Measurements from ENCODE around the gene CYP2W1. TPM values are rescaled to one million over a fixed set of nuclear protein-coding genes. Genes with fewer than 3 reads are reported as not detected.

CYP2W1 gene, protein sequence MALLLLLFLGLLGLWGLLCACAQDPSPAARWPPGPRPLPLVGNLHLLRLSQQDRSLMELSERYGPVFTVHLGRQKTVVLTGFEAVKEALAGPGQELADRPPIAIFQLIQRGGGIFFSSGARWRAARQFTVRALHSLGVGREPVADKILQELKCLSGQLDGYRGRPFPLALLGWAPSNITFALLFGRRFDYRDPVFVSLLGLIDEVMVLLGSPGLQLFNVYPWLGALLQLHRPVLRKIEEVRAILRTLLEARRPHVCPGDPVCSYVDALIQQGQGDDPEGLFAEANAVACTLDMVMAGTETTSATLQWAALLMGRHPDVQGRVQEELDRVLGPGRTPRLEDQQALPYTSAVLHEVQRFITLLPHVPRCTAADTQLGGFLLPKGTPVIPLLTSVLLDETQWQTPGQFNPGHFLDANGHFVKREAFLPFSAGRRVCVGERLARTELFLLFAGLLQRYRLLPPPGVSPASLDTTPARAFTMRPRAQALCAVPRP
- total RNA-seq: 10 to 100 TPM; 11.7 to 31.6 (median 19.3) TPM

DNA sequence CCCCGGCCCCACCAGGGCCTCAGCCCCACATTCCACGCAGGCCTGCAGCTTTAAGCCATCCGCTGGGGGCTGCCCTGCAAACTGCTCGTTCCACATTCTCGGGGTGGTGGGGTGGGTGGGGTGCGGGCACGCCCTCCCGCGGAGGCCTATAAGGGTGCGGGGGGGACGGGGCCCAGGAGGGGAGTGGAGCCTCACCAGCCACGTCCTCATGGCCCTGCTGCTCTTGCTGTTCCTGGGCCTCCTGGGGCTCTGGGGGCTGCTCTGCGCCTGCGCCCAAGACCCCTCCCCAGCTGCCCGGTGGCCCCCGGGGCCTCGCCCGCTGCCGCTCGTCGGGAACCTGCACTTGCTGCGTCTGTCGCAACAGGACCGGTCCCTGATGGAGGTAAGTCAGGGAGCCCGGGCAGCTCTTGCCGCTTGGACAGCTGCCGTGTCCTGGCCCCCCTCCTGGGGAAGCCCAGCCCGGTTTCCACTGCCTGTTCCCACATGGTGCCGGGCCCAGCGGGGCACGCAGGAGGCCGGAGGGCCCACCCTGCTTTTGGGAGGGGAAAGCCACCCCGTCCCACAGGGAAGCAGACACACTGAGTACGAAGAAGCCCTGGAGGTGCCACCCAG, at the start of gene CYP2W1:
TSS of gene CYP2W1 (plus strand) at position 178 of the 612 bp plus-strand sequence. CDS start at position 209, 31 bp downstream.
- H3K4me3 ChIP-seq (ENCODE audit: low read depth, poor library complexity, severe bottlenecking): no peak within 1 kb of the TSS
- TF ChIP-seq POLR2A (IDR thresholded peaks at IDR 0.05): no peak
- TF ChIP-seq, protein P1, sequence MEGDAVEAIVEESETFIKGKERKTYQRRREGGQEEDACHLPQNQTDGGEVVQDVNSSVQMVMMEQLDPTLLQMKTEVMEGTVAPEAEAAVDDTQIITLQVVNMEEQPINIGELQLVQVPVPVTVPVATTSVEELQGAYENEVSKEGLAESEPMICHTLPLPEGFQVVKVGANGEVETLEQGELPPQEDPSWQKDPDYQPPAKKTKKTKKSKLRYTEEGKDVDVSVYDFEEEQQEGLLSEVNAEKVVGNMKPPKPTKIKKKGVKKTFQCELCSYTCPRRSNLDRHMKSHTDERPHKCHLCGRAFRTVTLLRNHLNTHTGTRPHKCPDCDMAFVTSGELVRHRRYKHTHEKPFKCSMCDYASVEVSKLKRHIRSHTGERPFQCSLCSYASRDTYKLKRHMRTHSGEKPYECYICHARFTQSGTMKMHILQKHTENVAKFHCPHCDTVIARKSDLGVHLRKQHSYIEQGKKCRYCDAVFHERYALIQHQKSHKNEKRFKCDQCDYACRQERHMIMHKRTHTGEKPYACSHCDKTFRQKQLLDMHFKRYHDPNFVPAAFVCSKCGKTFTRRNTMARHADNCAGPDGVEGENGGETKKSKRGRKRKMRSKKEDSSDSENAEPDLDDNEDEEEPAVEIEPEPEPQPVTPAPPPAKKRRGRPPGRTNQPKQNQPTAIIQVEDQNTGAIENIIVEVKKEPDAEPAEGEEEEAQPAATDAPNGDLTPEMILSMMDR (IDR thresholded peaks at IDR 0.05): no peak
- 34 to 43% methylated on average over 20 to 26 of the region's 34 CpGs for WGBS, 2 donors
- intact Hi-C loops (cut with DNase I; ENCODE audit: low total_unique reads): no loop called here
- no peak for DNase-seq (ENCODE audit: low spot score in 2 of 2)

DNA sequence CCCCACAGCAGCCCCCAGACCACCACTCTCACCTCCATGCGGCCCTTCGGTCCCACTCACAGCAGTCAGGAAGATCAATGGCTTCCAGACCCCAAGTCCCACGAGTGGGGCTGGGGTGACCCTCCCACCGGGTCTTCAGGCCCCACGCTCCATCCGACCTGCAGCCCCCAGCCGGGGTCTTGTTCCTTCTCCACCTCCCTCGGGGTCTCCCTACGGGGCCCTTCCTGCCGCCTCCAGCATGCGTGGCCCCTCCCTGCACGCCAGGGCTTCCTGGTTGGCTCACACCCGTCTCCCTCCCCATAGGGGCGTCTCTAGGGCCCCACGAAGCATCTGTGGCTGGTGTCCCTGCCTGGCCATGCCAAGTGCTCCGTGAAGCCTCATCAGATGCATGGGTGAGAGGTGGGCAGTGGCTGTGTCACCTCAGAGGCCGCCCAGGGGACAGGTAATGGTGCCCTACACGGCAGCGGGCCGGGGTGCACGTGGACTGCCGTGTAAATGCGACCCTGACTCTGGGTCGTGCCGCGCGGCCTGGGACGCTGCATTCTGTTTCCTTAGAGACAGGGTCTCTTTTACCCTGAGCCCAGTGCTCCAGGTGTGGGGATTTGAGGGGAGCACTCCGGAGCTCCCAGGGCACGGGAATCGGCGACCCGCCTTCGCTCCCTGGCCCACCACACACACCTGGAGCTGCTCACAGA, 48.4 kb upstream of the CYP2W1 start:
- TF ChIP-seq, protein P1 (IDR thresholded peaks at IDR 0.05): no peak
- TF ChIP-seq POLR2A (IDR thresholded peaks at IDR 0.05): no peak
- intact Hi-C loops (cut with DNase I; ENCODE audit: low total_unique reads): no loop called here
- no peak for DNase-seq (ENCODE audit: low spot score in 2 of 2)
- WGBS, 2 donors: 74 to 84% methylated on average over 22 to 29 of the region's 34 CpGs
- H3K4me3 ChIP-seq (ENCODE audit: low read depth, poor library complexity, severe bottlenecking): no peak overlapping the region

DNA sequence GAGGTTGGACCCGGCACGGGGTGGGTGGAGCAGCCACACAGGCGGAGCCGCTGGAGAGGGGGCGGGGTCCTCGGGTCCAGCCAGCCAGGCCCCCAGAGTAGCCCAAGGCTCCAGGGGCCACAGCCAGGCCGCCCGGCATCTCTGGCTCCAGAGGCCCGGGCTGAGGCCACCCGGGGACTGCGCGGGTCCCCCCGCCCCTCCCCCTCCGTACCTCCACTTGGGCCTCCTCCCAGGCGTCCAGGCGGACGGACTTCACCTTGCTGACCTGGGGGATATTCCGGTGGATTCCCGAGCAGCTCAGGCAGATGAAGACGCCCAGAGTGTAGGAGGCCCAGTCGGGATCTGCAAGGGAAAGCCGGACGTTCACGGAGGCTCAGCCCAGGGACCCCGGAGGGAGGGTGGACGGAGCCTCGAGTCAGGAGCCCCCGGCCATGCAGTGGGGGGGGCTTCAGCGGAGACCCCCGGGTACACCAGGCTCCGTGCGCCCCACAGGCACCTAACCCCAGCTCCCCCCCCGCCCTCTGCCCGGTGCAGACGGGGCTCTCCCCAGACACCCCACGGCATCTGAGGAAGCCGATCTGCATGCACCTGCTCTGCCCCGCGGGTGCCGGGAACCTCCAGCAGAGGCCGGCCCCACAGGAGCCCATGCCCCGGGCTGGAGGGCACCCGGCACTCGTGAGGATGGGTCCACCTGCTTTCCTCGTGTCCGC, 47.7 kb upstream of the CYP2W1 start:
- intact Hi-C loops (cut with DNase I; ENCODE audit: low total_unique reads): no loop called here
- no peak for DNase-seq (ENCODE audit: low spot score in 2 of 2)
- TF ChIP-seq, protein P1 (IDR thresholded peaks at IDR 0.05): no peak
- no peak for TF ChIP-seq POLR2A (IDR thresholded peaks at IDR 0.05)
- 79 to 84% methylated on average over 36 of the region's 46 CpGs for WGBS, 2 donors
- no peak overlapping the region for H3K4me3 ChIP-seq (ENCODE audit: low read depth, poor library complexity, severe bottlenecking)

DNA sequence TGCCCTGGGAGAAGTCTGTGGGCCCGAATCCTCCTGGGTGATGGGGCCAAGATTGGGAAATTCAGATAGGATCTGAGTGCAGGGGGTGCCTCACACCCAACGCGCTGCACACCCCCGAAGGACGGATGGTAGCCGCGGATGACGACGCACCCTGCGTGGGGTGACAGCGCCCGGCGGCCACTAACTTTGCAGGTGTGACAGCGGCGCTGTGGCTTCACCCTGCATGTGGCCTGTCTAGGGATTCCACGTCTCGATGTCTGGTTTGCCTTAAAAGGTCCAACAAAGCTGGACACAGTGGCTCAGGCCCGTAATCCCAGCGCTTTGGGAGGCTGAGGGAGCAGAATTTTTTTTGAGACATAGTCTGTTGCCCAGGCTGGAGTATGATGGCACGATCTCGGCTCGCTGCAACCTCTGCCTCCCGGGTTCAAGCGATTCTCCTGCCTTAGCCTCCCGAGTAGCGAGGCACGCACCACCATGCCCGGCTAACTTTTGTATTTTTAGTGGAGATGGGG, 47.1 kb upstream of the CYP2W1 start:
- intact Hi-C loops (cut with DNase I; ENCODE audit: low total_unique reads): no loop called here
- no peak for DNase-seq (ENCODE audit: low spot score in 2 of 2)
- no peak overlapping the region for H3K4me3 ChIP-seq (ENCODE audit: low read depth, poor library complexity, severe bottlenecking)
- no peak for TF ChIP-seq POLR2A (IDR thresholded peaks at IDR 0.05)
- TF ChIP-seq, protein P1 (IDR thresholded peaks at IDR 0.05): no peak
- WGBS, 2 donors: 88 to 89% methylated on average over 28 of the region's 28 CpGs

DNA sequence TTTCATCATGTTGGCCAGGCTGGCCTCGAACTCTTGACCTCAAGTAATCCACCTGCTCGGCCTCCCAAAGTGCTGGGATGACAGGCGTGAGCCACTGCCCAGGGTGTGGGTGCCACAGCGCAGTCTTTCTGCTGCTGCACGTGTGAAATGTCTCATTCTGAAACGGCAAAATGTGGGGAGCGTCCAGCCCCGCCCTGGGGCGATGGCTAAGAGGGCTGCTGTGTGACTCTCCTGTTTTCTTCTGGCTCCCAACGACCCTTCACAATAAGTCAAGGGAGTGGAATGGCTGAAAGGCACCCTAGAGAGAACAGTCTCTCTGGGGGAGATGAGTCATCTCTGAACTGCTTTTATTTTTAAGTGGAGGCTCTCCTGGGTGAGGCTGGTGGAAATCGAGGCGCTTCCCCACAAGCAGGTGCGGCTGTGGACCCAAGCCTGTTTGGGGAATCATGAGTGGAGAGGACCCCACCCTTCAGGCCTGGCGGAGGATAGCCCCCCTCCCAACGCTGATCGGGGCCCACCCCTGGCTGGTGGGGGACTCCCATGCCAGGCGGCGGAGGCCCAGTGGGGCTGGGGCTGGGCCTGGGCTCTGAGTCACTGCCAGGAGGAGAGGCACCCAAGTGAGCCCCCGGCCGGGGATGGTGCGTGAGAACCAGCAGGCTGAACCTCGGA, 46.5 kb upstream of the CYP2W1 start:
- no peak overlapping the region for H3K4me3 ChIP-seq (ENCODE audit: low read depth, poor library complexity, severe bottlenecking)
- intact Hi-C loops (cut with DNase I; ENCODE audit: low total_unique reads): no loop called here
- TF ChIP-seq, protein P1 (IDR thresholded peaks at IDR 0.05): no peak
- TF ChIP-seq POLR2A (IDR thresholded peaks at IDR 0.05): no peak
- WGBS, 2 donors: 55 to 58% methylated on average over 14 to 18 of the region's 22 CpGs
- DNase-seq (ENCODE audit: low spot score in 2 of 2): no peak
